Osteoblast (primary cell): ENCODE measurements around the gene RHEX. TPM values are rescaled to one million over a fixed set of nuclear protein-coding genes. Genes with fewer than 3 reads are reported as not detected.

Source experiments
- DNase-seq: peaks from one replicate; pipeline ENCODE4 v3.0.0; 2011; ENCODE audit warnings: low spot score, mixed read lengths; ENCODE audit not compliant: insufficient read length; ENCODE audit errors: missing footprints
- H2AFZ ChIP-seq: 2 replicates; pipeline ENCODE4 v1.6.0; 2011; ENCODE audit warnings: mild to moderate bottlenecking, low read length
- H3K27ac ChIP-seq: 2 replicates; pipeline ENCODE4 v1.5.1; 2011; ENCODE audit warnings: mild to moderate bottlenecking, low read depth, low read length, moderate library complexity
- H3K27me3 ChIP-seq: 2 replicates; pipeline ENCODE4 v1.6.0; 2012; ENCODE audit warnings: mild to moderate bottlenecking, control low read depth, inconsistent platforms, low read length, moderate library complexity; ENCODE audit not compliant: insufficient read depth
- H3K36me3 ChIP-seq: 2 replicates; pipeline ENCODE4 v1.5.1; 2011; ENCODE audit warnings: mild to moderate bottlenecking, low read length, control low read depth, moderate library complexity; ENCODE audit not compliant: insufficient read depth
- H3K4me1 ChIP-seq: 2 replicates; pipeline ENCODE4 v1.5.1; 2011; ENCODE audit warnings: mild to moderate bottlenecking, low read length, control low read depth, moderate library complexity; ENCODE audit not compliant: insufficient read depth
- H3K4me2 ChIP-seq: 2 replicates; pipeline ENCODE4 v1.6.0; 2011; ENCODE audit warnings: mild to moderate bottlenecking, low read length; ENCODE audit not compliant: insufficient read depth
- H3K4me3 ChIP-seq: fragments of 200-600 bp; sonication (generic); 3 replicates; pipeline ENCODE4 v1.5.1; 2012; ENCODE audit warnings: mild to moderate bottlenecking, low read length, inconsistent platforms; ENCODE audit not compliant: insufficient read depth
- H3K79me2 ChIP-seq: 2 replicates; pipeline ENCODE4 v1.6.0; 2012; ENCODE audit warnings: mild to moderate bottlenecking, low read length, control low read depth, inconsistent platforms; ENCODE audit not compliant: insufficient read depth
- H3K9me3 ChIP-seq: 2 replicates; pipeline ENCODE4 v1.5.1; 2011; ENCODE audit warnings: low read depth, low read length, control low read depth
- H4K20me1 ChIP-seq: 2 replicates; pipeline ENCODE4 v1.6.0; 2012; ENCODE audit warnings: mild to moderate bottlenecking, low read length, control low read depth; ENCODE audit not compliant: insufficient read depth
- total RNA-seq: library from RNA; depleted of rRNA; stranded (reverse); fragments of >200 nt; gene quantifications from 2 replicates; pipeline ENCODE4 v1.2.3, GENCODE V29; 2012
- TF ChIP-seq, protein P1 (sequence below): IDR thresholded peaks from 2 replicates; pipeline ENCODE4 v1.5.1; 2011; ENCODE audit warnings: mild to moderate bottlenecking, low read depth, low read length, moderate library complexity; ENCODE audit errors: extremely low read depth

RHEX gene
- total RNA-seq, 1 donor = not detected

GRCh38 chr1:206080026-206080820 is 27.2 kb downstream of the RHEX start:
- TF ChIP-seq, protein P1, sequence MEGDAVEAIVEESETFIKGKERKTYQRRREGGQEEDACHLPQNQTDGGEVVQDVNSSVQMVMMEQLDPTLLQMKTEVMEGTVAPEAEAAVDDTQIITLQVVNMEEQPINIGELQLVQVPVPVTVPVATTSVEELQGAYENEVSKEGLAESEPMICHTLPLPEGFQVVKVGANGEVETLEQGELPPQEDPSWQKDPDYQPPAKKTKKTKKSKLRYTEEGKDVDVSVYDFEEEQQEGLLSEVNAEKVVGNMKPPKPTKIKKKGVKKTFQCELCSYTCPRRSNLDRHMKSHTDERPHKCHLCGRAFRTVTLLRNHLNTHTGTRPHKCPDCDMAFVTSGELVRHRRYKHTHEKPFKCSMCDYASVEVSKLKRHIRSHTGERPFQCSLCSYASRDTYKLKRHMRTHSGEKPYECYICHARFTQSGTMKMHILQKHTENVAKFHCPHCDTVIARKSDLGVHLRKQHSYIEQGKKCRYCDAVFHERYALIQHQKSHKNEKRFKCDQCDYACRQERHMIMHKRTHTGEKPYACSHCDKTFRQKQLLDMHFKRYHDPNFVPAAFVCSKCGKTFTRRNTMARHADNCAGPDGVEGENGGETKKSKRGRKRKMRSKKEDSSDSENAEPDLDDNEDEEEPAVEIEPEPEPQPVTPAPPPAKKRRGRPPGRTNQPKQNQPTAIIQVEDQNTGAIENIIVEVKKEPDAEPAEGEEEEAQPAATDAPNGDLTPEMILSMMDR = no peak
- Histone ChIP-seq H3K36me3 (no peaks in the 10 kb centered on the region), H4K20me1 (no peaks in the 10 kb centered on the region), H3K9me3 (no peaks in the 10 kb centered on the region), H3K4me3 (no peak overlapping the region), H3K27me3 (peaks cover 21% of the 10 kb centered on the region), H3K27ac (no peak overlapping the region), H3K4me2 (no peak overlapping the region), H3K79me2 (no peaks in the 10 kb centered on the region), H3K4me1 (no peaks in the 10 kb centered on the region), H2AFZ (no peak overlapping the region)
- DNase-seq = no peak

GRCh38 chr1:206081856-206082255 is 28.9 kb downstream of the RHEX start:
- Histone ChIP-seq H3K4me2 (no peak overlapping the region), H3K27ac (no peak overlapping the region), H3K79me2 (no peaks in the 10 kb centered on the region), H3K36me3 (no peaks in the 10 kb centered on the region), H3K4me3 (no peak overlapping the region), H3K4me1 (no peaks in the 10 kb centered on the region), H3K27me3 (peaks cover 21% of the 10 kb centered on the region), H4K20me1 (no peaks in the 10 kb centered on the region), H3K9me3 (no peaks in the 10 kb centered on the region), H2AFZ (no peak overlapping the region)
- TF ChIP-seq, protein P1 = no peak
- DNase-seq = no peak

DNA sequence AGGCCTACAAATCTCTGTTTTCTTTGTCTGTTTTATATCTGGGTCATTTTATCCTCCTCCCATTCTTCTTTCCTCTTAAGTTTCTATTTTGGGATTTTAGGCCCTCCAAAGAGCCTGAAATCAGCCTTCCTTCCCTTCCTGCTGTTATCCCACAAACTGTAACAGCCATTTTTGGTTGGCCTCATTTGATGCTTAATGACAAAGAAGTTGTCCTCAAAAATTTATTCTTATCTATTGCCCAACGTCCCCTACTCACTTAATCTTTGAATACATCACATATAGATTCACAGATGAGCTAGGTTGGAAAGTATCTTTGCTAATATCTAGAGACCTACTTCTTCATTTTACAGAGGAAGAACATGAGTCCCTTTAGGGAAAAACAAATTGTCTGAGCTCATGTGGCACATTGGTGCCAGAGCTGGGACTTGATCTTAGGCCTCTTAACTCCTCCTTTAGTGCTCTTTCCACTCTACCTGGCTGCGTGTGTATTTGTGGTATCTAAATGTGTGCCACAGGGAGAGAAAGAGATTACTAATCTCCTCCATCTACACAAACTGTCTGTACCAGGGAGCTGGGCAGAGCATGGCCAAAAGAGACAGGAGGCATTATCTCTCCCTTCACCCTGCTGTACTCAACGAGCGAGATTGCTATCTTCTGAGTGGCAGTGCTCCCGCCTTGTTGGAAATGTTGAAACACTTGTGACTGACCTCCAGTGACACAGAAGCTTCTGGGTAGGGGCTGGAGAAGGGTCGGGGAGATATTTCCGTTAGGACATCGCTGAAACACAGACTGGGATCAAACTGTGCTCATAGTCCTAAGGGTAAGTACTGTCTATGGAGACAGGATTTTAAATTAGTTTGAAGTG is 30.1 kb downstream of the RHEX start:
- no peaks in the 10 kb centered on the region for H3K36me3 ChIP-seq
- H3K79me2 ChIP-seq = no peaks in the 10 kb centered on the region
- TF ChIP-seq, protein P1 = no peak
- H2AFZ ChIP-seq = no peak overlapping the region
- no peaks in the 10 kb centered on the region for H4K20me1 ChIP-seq
- H3K27ac ChIP-seq = no peak overlapping the region
- DNase-seq = no peak
- H3K4me3 ChIP-seq = no peak overlapping the region
- H3K4me1 ChIP-seq = no peaks in the 10 kb centered on the region
- H3K4me2 ChIP-seq = no peak overlapping the region
- peaks cover 30% of the 10 kb centered on the region for H3K27me3 ChIP-seq
- no peaks in the 10 kb centered on the region for H3K9me3 ChIP-seq

GRCh38 chr1:206083750-206084149 is 30.8 kb downstream of the RHEX start:
- no peak overlapping the region for H3K27ac ChIP-seq
- H3K9me3 ChIP-seq = no peaks in the 10 kb centered on the region
- H3K4me1 ChIP-seq = no peaks in the 10 kb centered on the region
- H4K20me1 ChIP-seq = no peaks in the 10 kb centered on the region
- H3K4me2 ChIP-seq = no peak overlapping the region
- no peak for DNase-seq
- H2AFZ ChIP-seq = no peak overlapping the region
- peaks cover 30% of the 10 kb centered on the region for H3K27me3 ChIP-seq
- TF ChIP-seq, protein P1 = no peak
- no peaks in the 10 kb centered on the region for H3K36me3 ChIP-seq
- no peaks in the 10 kb centered on the region for H3K79me2 ChIP-seq
- no peak overlapping the region for H3K4me3 ChIP-seq
